ENCODE data around the gene SCP2.

DNA sequence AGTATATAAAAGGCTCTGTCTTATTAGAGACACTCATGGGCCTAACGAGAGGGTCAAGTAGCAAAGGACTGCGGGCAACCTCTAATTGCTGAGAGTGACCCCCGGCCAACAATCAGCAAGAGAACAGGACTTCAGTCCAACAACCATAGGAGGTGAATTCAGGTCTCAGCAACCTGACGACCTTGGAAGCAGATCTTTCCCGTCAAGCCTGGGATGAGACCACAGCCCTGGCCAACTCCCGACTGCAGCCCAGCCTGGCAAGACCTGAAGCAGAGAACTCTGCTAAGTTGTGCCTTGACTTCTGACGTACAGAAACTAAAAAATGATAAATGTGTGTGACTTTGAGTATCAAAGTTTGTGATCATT is 11.2 kb upstream of the SCP2 start:
- TF ChIP-seq, protein P1, sequence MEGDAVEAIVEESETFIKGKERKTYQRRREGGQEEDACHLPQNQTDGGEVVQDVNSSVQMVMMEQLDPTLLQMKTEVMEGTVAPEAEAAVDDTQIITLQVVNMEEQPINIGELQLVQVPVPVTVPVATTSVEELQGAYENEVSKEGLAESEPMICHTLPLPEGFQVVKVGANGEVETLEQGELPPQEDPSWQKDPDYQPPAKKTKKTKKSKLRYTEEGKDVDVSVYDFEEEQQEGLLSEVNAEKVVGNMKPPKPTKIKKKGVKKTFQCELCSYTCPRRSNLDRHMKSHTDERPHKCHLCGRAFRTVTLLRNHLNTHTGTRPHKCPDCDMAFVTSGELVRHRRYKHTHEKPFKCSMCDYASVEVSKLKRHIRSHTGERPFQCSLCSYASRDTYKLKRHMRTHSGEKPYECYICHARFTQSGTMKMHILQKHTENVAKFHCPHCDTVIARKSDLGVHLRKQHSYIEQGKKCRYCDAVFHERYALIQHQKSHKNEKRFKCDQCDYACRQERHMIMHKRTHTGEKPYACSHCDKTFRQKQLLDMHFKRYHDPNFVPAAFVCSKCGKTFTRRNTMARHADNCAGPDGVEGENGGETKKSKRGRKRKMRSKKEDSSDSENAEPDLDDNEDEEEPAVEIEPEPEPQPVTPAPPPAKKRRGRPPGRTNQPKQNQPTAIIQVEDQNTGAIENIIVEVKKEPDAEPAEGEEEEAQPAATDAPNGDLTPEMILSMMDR (IDR thresholded peaks at IDR 0.05), result no peak
- TF ChIP-seq POLR2AphosphoS5 (IDR thresholded peaks at IDR 0.05; ENCODE audit: low read depth, low read length), result no peak
- TF ChIP-seq RCOR1 (IDR thresholded peaks at IDR 0.05; ENCODE audit: low read length), result no peak
- TF ChIP-seq JUND (IDR thresholded peaks at IDR 0.05), result no peak
- no peak for TF ChIP-seq EP300 (IDR thresholded peaks at IDR 0.05; ENCODE audit: borderline replicate concordance in 1 of 2, low read depth in 1 of 2, low read length in 1 of 2)

All from SK-N-SH (cell line).